Fibroblast of lung (primary cell): Measurements from ENCODE around the gene HAPLN3.

Experiments used
- EZH2 ChIP-seq: IDR thresholded peaks from 2 replicates; pipeline ENCODE4 v1.5.1; 2012; ENCODE audit warnings: low read length, control low read depth, mild to moderate bottlenecking; ENCODE audit errors: missing control alignments
- TF ChIP-seq, protein P1 (sequence below), 2 donors: IDR thresholded peaks in 1 of 2; conservative IDR thresholded peaks in 1 of 2; 1 replicate in 1 of 2; 2 replicates in 1 of 2; pipeline ENCODE4 v1.5.1; 2011 to 2012; ENCODE audit warnings: low read length in 2 of 2, control low read depth in 1 of 2, inconsistent platforms in 1 of 2, low read depth in 1 of 2, mild to moderate bottlenecking in 1 of 2

DNA sequence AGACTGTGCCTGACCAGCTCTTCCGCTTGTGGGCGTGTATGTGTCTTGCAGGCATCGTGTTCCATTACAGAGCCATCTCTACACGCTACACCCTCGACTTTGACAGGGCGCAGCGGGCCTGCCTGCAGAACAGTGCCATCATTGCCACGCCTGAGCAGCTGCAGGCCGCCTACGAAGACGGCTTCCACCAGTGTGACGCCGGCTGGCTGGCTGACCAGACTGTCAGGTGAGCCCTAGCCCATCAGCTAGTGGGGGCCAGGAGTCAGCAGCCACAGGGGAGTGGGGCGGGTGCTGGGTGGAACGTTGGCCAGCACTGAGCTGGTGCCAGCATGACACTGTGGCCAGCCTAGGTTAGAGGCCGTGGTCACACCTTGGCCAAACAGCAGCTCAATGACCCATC, 55.4 kb downstream of the HAPLN3 start:
- TF ChIP-seq, protein P1, sequence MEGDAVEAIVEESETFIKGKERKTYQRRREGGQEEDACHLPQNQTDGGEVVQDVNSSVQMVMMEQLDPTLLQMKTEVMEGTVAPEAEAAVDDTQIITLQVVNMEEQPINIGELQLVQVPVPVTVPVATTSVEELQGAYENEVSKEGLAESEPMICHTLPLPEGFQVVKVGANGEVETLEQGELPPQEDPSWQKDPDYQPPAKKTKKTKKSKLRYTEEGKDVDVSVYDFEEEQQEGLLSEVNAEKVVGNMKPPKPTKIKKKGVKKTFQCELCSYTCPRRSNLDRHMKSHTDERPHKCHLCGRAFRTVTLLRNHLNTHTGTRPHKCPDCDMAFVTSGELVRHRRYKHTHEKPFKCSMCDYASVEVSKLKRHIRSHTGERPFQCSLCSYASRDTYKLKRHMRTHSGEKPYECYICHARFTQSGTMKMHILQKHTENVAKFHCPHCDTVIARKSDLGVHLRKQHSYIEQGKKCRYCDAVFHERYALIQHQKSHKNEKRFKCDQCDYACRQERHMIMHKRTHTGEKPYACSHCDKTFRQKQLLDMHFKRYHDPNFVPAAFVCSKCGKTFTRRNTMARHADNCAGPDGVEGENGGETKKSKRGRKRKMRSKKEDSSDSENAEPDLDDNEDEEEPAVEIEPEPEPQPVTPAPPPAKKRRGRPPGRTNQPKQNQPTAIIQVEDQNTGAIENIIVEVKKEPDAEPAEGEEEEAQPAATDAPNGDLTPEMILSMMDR (conservative IDR thresholded peaks at IDR 0.05 in 1 of 2, IDR thresholded peaks at IDR 0.05 in 1 of 2; ENCODE audit: low read depth in 1 of 2, low read length in 2 of 2), result no peak
- no peak for TF ChIP-seq EZH2
